SJCRH30 (cell line): ENCODE data around the gene DPP10. TPM values are rescaled to one million over a fixed set of nuclear protein-coding genes. Genes with fewer than 3 reads are reported as not detected.
A peak's percentile ranks its signal among the peaks of the same experiment; 100 is the strongest.

Experiments
- DNase-seq, 2 experiments: peaks; one replicate each; pipeline ENCODE4 v3.0.0-alpha.2; 2015 to 2020
- H3K27ac ChIP-seq: fragments of 250-450 bp; sonication (Bioruptor Pico); 2 replicates; pipeline ENCODE4 v1.5.1; 2020; ENCODE audit warnings: mild to moderate bottlenecking, moderate library complexity
- H3K27me3 ChIP-seq: fragments of 250-450 bp; sonication (Bioruptor Pico); 2 replicates; pipeline ENCODE4 v1.5.1; 2020; ENCODE audit warnings: mild to moderate bottlenecking, moderate library complexity
- H3K36me3 ChIP-seq: fragments of 250-450 bp; sonication (Bioruptor Pico); 2 replicates; pipeline ENCODE4 v1.5.1; 2020; ENCODE audit warnings: mild to moderate bottlenecking, moderate library complexity
- H3K4me1 ChIP-seq: fragments of 250-450 bp; sonication (Bioruptor Pico); 2 replicates; pipeline ENCODE4 v1.5.1; 2020; ENCODE audit warnings: mild to moderate bottlenecking, moderate library complexity
- H3K4me3 ChIP-seq: fragments of 250-450 bp; sonication (Bioruptor Pico); 2 replicates; pipeline ENCODE4 v1.5.1; 2020; ENCODE audit warnings: mild to moderate bottlenecking, moderate library complexity
- H3K9me3 ChIP-seq: fragments of 250-450 bp; sonication (Bioruptor Pico); replicated peaks from 2 replicates; pipeline ENCODE4 v1.5.1; 2020; ENCODE audit warnings: mild to moderate bottlenecking, moderate library complexity
- total RNA-seq: library from RNA; depleted of rRNA; stranded (reverse); fragments of >200 nt; shearing (Covaris generic); gene quantifications from 2 replicates; pipeline ENCODE4 v1.2.3, GENCODE V29; 2014

Gene DPP10
- total RNA-seq, 1 experiment from 2014 or later = not detected

- no peaks in the 10 kb centered on the region for H3K36me3 ChIP-seq
- H3K27ac ChIP-seq = no peak overlapping the region
- no peaks in the 10 kb centered on the region for H3K9me3 ChIP-seq
- no peaks in the 10 kb centered on the region for H3K4me1 ChIP-seq
- no peak for DNase-seq
- no peaks in the 10 kb centered on the region for H3K27me3 ChIP-seq
- H3K4me3 ChIP-seq = no peak overlapping the region
Observed at GRCh38 chr2:114534116-114535084, 92.0 kb downstream of the DPP10 start.

GRCh38 chr2:114537777-114538176 lies 95.3 kb downstream of the DPP10 start:
- H3K36me3 ChIP-seq = no peaks in the 10 kb centered on the region
- peaks cover 6% of the 10 kb centered on the region; the same call in 1 of the 2 replicates for H3K4me1 ChIP-seq
- no peak overlapping the region for H3K4me3 ChIP-seq
- H3K9me3 ChIP-seq = no peaks in the 10 kb centered on the region
- no peaks in the 10 kb centered on the region for H3K27me3 ChIP-seq
- no peak overlapping the region for H3K27ac ChIP-seq
- no peak for DNase-seq

GRCh38 chr2:114542695-114543094 lies 100.3 kb downstream of the DPP10 start:
- no peak overlapping the region for H3K27ac ChIP-seq
- H3K27me3 ChIP-seq = no peaks in the 10 kb centered on the region
- peaks cover 6% of the 10 kb centered on the region; the same call in 1 of the 2 replicates for H3K4me1 ChIP-seq
- no peaks in the 10 kb centered on the region for H3K9me3 ChIP-seq
- no peak for DNase-seq
- no peak overlapping the region for H3K4me3 ChIP-seq
- no peaks in the 10 kb centered on the region for H3K36me3 ChIP-seq

- Histone ChIP-seq H3K9me3 (no peaks in the 10 kb centered on the region), H3K27me3 (no peaks in the 10 kb centered on the region), H3K4me1 (peaks cover 6% of the 10 kb centered on the region; the same call in 1 of the 2 replicates), H3K4me3 (no peak overlapping the region), H3K27ac (no peak overlapping the region), H3K36me3 (no peaks in the 10 kb centered on the region)
- peak in 1 of 2 experiments; percentile 45 for DNase-seq
Observed at GRCh38 chr2:114543236-114543766, 100.9 kb downstream of the DPP10 start.

- H3K9me3 ChIP-seq = no peaks in the 10 kb centered on the region
Observed at GRCh38 chr2:114545052-114545451, 102.6 kb downstream of the DPP10 start.

GRCh38 chr2:114546531-114546930 lies 104.1 kb downstream of the DPP10 start:
- no peak for DNase-seq
- H3K4me3 ChIP-seq = no peak overlapping the region
- H3K4me1 ChIP-seq = peaks cover 6% of the 10 kb centered on the region; the same call in 1 of the 2 replicates
- H3K36me3 ChIP-seq = no peaks in the 10 kb centered on the region
- H3K27me3 ChIP-seq = no peaks in the 10 kb centered on the region
- no peak overlapping the region for H3K27ac ChIP-seq
- no peaks in the 10 kb centered on the region for H3K9me3 ChIP-seq

More at GRCh38 chr2:114545052-114545451, 102.6 kb downstream of the DPP10 start:
- no peak overlapping the region for H3K4me3 ChIP-seq
- H3K36me3 ChIP-seq = no peaks in the 10 kb centered on the region
- H3K27ac ChIP-seq = no peak overlapping the region
- H3K4me1 ChIP-seq = peaks cover 6% of the 10 kb centered on the region; the same call in 1 of the 2 replicates
- H3K27me3 ChIP-seq = no peaks in the 10 kb centered on the region
- no peak for DNase-seq

GRCh38 chr2:114548151-114548550 lies 105.7 kb downstream of the DPP10 start:
- Histone ChIP-seq H3K36me3 (no peaks in the 10 kb centered on the region), H3K4me1 (no peaks in the 10 kb centered on the region), H3K4me3 (no peak overlapping the region), H3K9me3 (no peaks in the 10 kb centered on the region), H3K27ac (no peak overlapping the region), H3K27me3 (no peaks in the 10 kb centered on the region)
- DNase-seq = no peak

GRCh38 chr2:114550364-114550763 lies 107.9 kb downstream of the DPP10 start:
- H3K36me3 ChIP-seq = no peaks in the 10 kb centered on the region
- no peaks in the 10 kb centered on the region for H3K4me1 ChIP-seq
- H3K27me3 ChIP-seq = no peaks in the 10 kb centered on the region
- H3K27ac ChIP-seq = no peak overlapping the region
- no peaks in the 10 kb centered on the region for H3K9me3 ChIP-seq
- no peak for DNase-seq
- no peak overlapping the region for H3K4me3 ChIP-seq

GRCh38 chr2:114550895-114551793 lies 108.7 kb downstream of the DPP10 start:
- no peaks in the 10 kb centered on the region for H3K27me3 ChIP-seq
- no peaks in the 10 kb centered on the region for H3K36me3 ChIP-seq
- no peaks in the 10 kb centered on the region for H3K4me1 ChIP-seq
- peak; percentile 67 to 85 for DNase-seq
- H3K27ac ChIP-seq = no peak overlapping the region
- H3K9me3 ChIP-seq = no peaks in the 10 kb centered on the region
- H3K4me3 ChIP-seq = no peak overlapping the region

- Histone ChIP-seq H3K27me3 (no peaks in the 10 kb centered on the region), H3K27ac (no peak overlapping the region), H3K4me3 (no peak overlapping the region), H3K36me3 (no peaks in the 10 kb centered on the region), H3K9me3 (no peaks in the 10 kb centered on the region), H3K4me1 (no peaks in the 10 kb centered on the region)
- DNase-seq = no peak
Observed at GRCh38 chr2:114553027-114553426, 110.6 kb downstream of the DPP10 start.

GRCh38 chr2:114569166-114569565 lies 126.7 kb downstream of the DPP10 start:
- Histone ChIP-seq H3K4me3 (no peak overlapping the region), H3K4me1 (no peaks in the 10 kb centered on the region), H3K27me3 (no peaks in the 10 kb centered on the region), H3K27ac (no peak overlapping the region), H3K36me3 (no peaks in the 10 kb centered on the region), H3K9me3 (no peaks in the 10 kb centered on the region)
- no peak for DNase-seq

- Histone ChIP-seq H3K4me3 (no peak overlapping the region), H3K9me3 (no peaks in the 10 kb centered on the region; the same call in 1 of the 2 replicates), H3K4me1 (no peaks in the 10 kb centered on the region), H3K36me3 (no peaks in the 10 kb centered on the region), H3K27ac (no peak overlapping the region), H3K27me3 (no peaks in the 10 kb centered on the region)
- DNase-seq = no peak
Observed at GRCh38 chr2:114577657-114578056, 135.2 kb downstream of the DPP10 start.

- H3K27ac ChIP-seq = no peak overlapping the region
- H3K4me1 ChIP-seq = no peaks in the 10 kb centered on the region
- no peaks in the 10 kb centered on the region; the same call in 1 of the 2 replicates for H3K9me3 ChIP-seq
- no peaks in the 10 kb centered on the region for H3K36me3 ChIP-seq
- H3K27me3 ChIP-seq = no peaks in the 10 kb centered on the region
- no peak overlapping the region for H3K4me3 ChIP-seq
- no peak for DNase-seq
Observed at GRCh38 chr2:114579542-114579941, 137.1 kb downstream of the DPP10 start.

GRCh38 chr2:114580691-114581090 lies 138.2 kb downstream of the DPP10 start:
- H3K27ac ChIP-seq = no peak overlapping the region
- H3K9me3 ChIP-seq = no peaks in the 10 kb centered on the region; the same call in 1 of the 2 replicates
- peak in 1 of 2 experiments; percentile 4 for DNase-seq
- H3K36me3 ChIP-seq = no peaks in the 10 kb centered on the region
- no peak overlapping the region for H3K4me3 ChIP-seq
- H3K27me3 ChIP-seq = no peaks in the 10 kb centered on the region
- no peaks in the 10 kb centered on the region for H3K4me1 ChIP-seq
